ENCODE measurements around the gene EXD3.

EXD3 gene

GRCh38 chr9:137423514-137424291, 741 bp upstream of the EXD3 start:
- H3K4me3 ChIP-seq (ENCODE audit: low read length), result peak overlapping the region; percentile 21
- no peaks in the 10 kb centered on the region for H3K9me3 ChIP-seq (ENCODE audit: control insufficient read depth, low read depth, low read length)
- H3K27me3 ChIP-seq (ENCODE audit: control insufficient read depth, insufficient read depth, low read length), result peaks cover 13% of the 10 kb centered on the region
- H3K4me1 ChIP-seq (ENCODE audit: control insufficient read depth, low read depth, low read length), result no peaks in the 10 kb centered on the region
- H3K9ac ChIP-seq (ENCODE audit: low read length), result no peak overlapping the region
- H3K27ac ChIP-seq (ENCODE audit: low read length), result no peak overlapping the region
- H3K36me3 ChIP-seq (ENCODE audit: control insufficient read depth, low read depth, low read length), result no peaks in the 10 kb centered on the region

- Histone ChIP-seq H3K27me3 (ENCODE audit: control insufficient read depth, insufficient read depth, low read length) (peaks cover 13% of the 10 kb centered on the region), H3K9me3 (ENCODE audit: control insufficient read depth, low read depth, low read length) (no peaks in the 10 kb centered on the region), H3K4me3 (ENCODE audit: low read length) (peak overlapping the region; percentile 82), H3K4me1 (ENCODE audit: control insufficient read depth, low read depth, low read length) (no peaks in the 10 kb centered on the region), H3K27ac (ENCODE audit: low read length) (no peak overlapping the region), H3K9ac (ENCODE audit: low read length) (peak overlapping the region; percentile 61), H3K36me3 (ENCODE audit: control insufficient read depth, low read depth, low read length) (no peaks in the 10 kb centered on the region)
Measured at GRCh38 chr9:137421838-137422603, 941 bp downstream of the EXD3 start.

GRCh38 chr9:137417161-137418021, 5.6 kb downstream of the EXD3 start:
- Histone ChIP-seq H3K9ac (ENCODE audit: low read length) (no peak overlapping the region), H3K9me3 (ENCODE audit: control insufficient read depth, low read depth, low read length) (no peaks in the 10 kb centered on the region), H3K36me3 (ENCODE audit: control insufficient read depth, low read depth, low read length) (no peaks in the 10 kb centered on the region), H3K4me1 (ENCODE audit: control insufficient read depth, low read depth, low read length) (no peaks in the 10 kb centered on the region), H3K27ac (ENCODE audit: low read length) (no peak overlapping the region), H3K27me3 (ENCODE audit: control insufficient read depth, insufficient read depth, low read length) (no peaks in the 10 kb centered on the region), H3K4me3 (ENCODE audit: low read length) (no peak overlapping the region)

GRCh38 chr9:137416563-137417151, 6.3 kb downstream of the EXD3 start:
- Histone ChIP-seq H3K9me3 (ENCODE audit: control insufficient read depth, low read depth, low read length) (no peaks in the 10 kb centered on the region), H3K9ac (ENCODE audit: low read length) (no peak overlapping the region), H3K36me3 (ENCODE audit: control insufficient read depth, low read depth, low read length) (no peaks in the 10 kb centered on the region), H3K4me3 (ENCODE audit: low read length) (no peak overlapping the region), H3K27me3 (ENCODE audit: control insufficient read depth, insufficient read depth, low read length) (no peaks in the 10 kb centered on the region), H3K27ac (ENCODE audit: low read length) (no peak overlapping the region), H3K4me1 (ENCODE audit: control insufficient read depth, low read depth, low read length) (no peaks in the 10 kb centered on the region)

GRCh38 chr9:137416006-137416562, 6.9 kb downstream of the EXD3 start:
- Histone ChIP-seq H3K36me3 (ENCODE audit: control insufficient read depth, low read depth, low read length) (no peaks in the 10 kb centered on the region), H3K27ac (ENCODE audit: low read length) (no peak overlapping the region), H3K4me3 (ENCODE audit: low read length) (no peak overlapping the region), H3K27me3 (ENCODE audit: control insufficient read depth, insufficient read depth, low read length) (no peaks in the 10 kb centered on the region), H3K4me1 (ENCODE audit: control insufficient read depth, low read depth, low read length) (no peaks in the 10 kb centered on the region), H3K9me3 (ENCODE audit: control insufficient read depth, low read depth, low read length) (no peaks in the 10 kb centered on the region), H3K9ac (ENCODE audit: low read length) (no peak overlapping the region)

- no peak overlapping the region for H3K27ac ChIP-seq (ENCODE audit: low read length)
- no peaks in the 10 kb centered on the region for H3K36me3 ChIP-seq (ENCODE audit: control insufficient read depth, low read depth, low read length)
- H3K9ac ChIP-seq (ENCODE audit: low read length), result no peak overlapping the region
- no peak overlapping the region for H3K4me3 ChIP-seq (ENCODE audit: low read length)
- no peaks in the 10 kb centered on the region for H3K9me3 ChIP-seq (ENCODE audit: control insufficient read depth, low read depth, low read length)
- H3K27me3 ChIP-seq (ENCODE audit: control insufficient read depth, insufficient read depth, low read length), result no peaks in the 10 kb centered on the region
- no peaks in the 10 kb centered on the region for H3K4me1 ChIP-seq (ENCODE audit: control insufficient read depth, low read depth, low read length)
Measured at GRCh38 chr9:137415451-137415850, 7.5 kb downstream of the EXD3 start.

- no peaks in the 10 kb centered on the region for H3K4me1 ChIP-seq (ENCODE audit: control insufficient read depth, low read depth, low read length)
- H3K27ac ChIP-seq (ENCODE audit: low read length), result no peak overlapping the region
- H3K9ac ChIP-seq (ENCODE audit: low read length), result no peak overlapping the region
- no peaks in the 10 kb centered on the region for H3K9me3 ChIP-seq (ENCODE audit: control insufficient read depth, low read depth, low read length)
- no peaks in the 10 kb centered on the region for H3K36me3 ChIP-seq (ENCODE audit: control insufficient read depth, low read depth, low read length)
- H3K27me3 ChIP-seq (ENCODE audit: control insufficient read depth, insufficient read depth, low read length), result no peaks in the 10 kb centered on the region
- no peak overlapping the region for H3K4me3 ChIP-seq (ENCODE audit: low read length)
Measured at GRCh38 chr9:137412431-137412830, 10.5 kb downstream of the EXD3 start.

GRCh38 chr9:137411645-137412380, 11.1 kb downstream of the EXD3 start:
- Histone ChIP-seq H3K36me3 (ENCODE audit: control insufficient read depth, low read depth, low read length) (no peaks in the 10 kb centered on the region), H3K4me1 (ENCODE audit: control insufficient read depth, low read depth, low read length) (no peaks in the 10 kb centered on the region), H3K9me3 (ENCODE audit: control insufficient read depth, low read depth, low read length) (no peaks in the 10 kb centered on the region), H3K9ac (ENCODE audit: low read length) (no peak overlapping the region), H3K27ac (ENCODE audit: low read length) (no peak overlapping the region), H3K4me3 (ENCODE audit: low read length) (no peak overlapping the region), H3K27me3 (ENCODE audit: control insufficient read depth, insufficient read depth, low read length) (no peaks in the 10 kb centered on the region)

- Histone ChIP-seq H3K27ac (ENCODE audit: low read length) (no peak overlapping the region), H3K9ac (ENCODE audit: low read length) (no peak overlapping the region), H3K4me3 (ENCODE audit: low read length) (no peak overlapping the region)
Measured at GRCh38 chr9:137411260-137411644, 11.7 kb downstream of the EXD3 start.

GRCh38 chr9:137410891-137411249, 12.1 kb downstream of the EXD3 start:
- Histone ChIP-seq H3K9ac (ENCODE audit: low read length) (no peak overlapping the region), H3K4me3 (ENCODE audit: low read length) (no peak overlapping the region), H3K36me3 (ENCODE audit: control insufficient read depth, low read depth, low read length) (no peaks in the 10 kb centered on the region), H3K27ac (ENCODE audit: low read length) (no peak overlapping the region), H3K9me3 (ENCODE audit: control insufficient read depth, low read depth, low read length) (no peaks in the 10 kb centered on the region), H3K4me1 (ENCODE audit: control insufficient read depth, low read depth, low read length) (no peaks in the 10 kb centered on the region), H3K27me3 (ENCODE audit: control insufficient read depth, insufficient read depth, low read length) (peaks cover 6% of the 10 kb centered on the region)

More at GRCh38 chr9:137411260-137411644, 11.7 kb downstream of the EXD3 start:
- Histone ChIP-seq H3K36me3 (ENCODE audit: control insufficient read depth, low read depth, low read length) (no peaks in the 10 kb centered on the region), H3K4me1 (ENCODE audit: control insufficient read depth, low read depth, low read length) (no peaks in the 10 kb centered on the region), H3K27me3 (ENCODE audit: control insufficient read depth, insufficient read depth, low read length) (peaks cover 2% of the 10 kb centered on the region), H3K9me3 (ENCODE audit: control insufficient read depth, low read depth, low read length) (no peaks in the 10 kb centered on the region)
